ENCODE measurements around the gene CFAP57.

Gene CFAP57

DNA sequence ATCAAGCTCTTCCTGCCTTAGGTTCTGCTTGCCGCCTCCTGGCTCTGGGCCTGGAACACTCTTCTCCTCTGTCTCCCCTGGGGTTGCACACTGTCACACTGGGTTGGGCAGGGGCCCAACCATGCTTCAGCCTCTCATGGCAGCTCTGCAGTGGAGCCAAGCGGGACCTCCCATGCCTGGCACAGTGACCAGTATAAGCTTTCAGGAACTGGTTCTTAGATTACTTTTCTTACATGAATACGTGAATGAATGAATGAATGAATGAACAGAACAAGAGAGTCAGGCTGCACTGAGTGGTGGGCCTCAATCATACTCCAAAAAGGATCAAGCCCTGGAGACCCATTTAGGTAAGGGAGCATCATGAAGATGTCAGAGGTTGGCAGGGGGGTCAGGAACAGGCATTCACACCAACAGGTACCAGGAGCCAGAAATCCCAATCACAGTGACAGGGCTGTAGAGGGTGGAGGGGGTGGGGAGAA, 66.9 kb downstream of the CFAP57 start:
- Histone ChIP-seq H3K9me3 (ENCODE audit: control insufficient read depth, low read length) (peaks cover 6% of the 10 kb centered on the region), H3K4me1 (ENCODE audit: control insufficient read depth, insufficient read depth, low read length, poor library complexity, severe bottlenecking) (peaks cover 4% of the 10 kb centered on the region), H3K27ac (ENCODE audit: low read depth, low read length, severe bottlenecking) (no peak overlapping the region), H3K4me3 (ENCODE audit: extremely low read depth, insufficient read depth, low read length, poor library complexity, severe bottlenecking) (no peak overlapping the region), H3K36me3 (ENCODE audit: control insufficient read depth, insufficient read depth, low read length) (no peaks in the 10 kb centered on the region)
- WGBS, 2 experiments (ENCODE audit: insufficient coverage in 2 of 2): 95 to 97% methylated on average over 2 to 3 of the region's 3 CpGs

DNA sequence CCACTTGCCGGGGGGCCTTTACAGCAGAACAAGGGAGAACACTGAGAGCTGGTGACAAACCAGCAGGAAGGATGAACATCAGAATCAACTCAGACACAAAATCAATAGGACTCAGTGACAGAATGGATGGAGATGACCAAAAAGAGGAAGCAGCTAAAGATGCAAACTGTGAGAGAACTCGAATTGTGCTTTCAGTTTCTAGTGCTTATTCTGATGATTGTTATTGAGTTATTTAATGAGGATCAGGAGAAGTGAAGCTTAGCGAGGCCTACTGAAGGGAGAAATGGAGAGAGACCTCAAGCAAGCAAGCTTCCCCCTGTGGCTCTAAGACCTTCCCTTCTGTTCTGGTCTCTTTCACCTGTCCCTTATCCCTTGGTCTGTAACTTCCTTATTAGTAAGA, 67.4 kb downstream of the CFAP57 start:
- 63 to 72% methylated on average over 1 to 2 of the region's 3 CpGs for WGBS, 2 experiments (ENCODE audit: insufficient coverage in 2 of 2)
- no peak overlapping the region for H3K27ac ChIP-seq (ENCODE audit: low read depth, low read length, severe bottlenecking)
- H3K4me1 ChIP-seq (ENCODE audit: control insufficient read depth, insufficient read depth, low read length, poor library complexity, severe bottlenecking): peaks cover 4% of the 10 kb centered on the region
- peaks cover 6% of the 10 kb centered on the region for H3K9me3 ChIP-seq (ENCODE audit: control insufficient read depth, low read length)
- no peaks in the 10 kb centered on the region for H3K36me3 ChIP-seq (ENCODE audit: control insufficient read depth, insufficient read depth, low read length)
- H3K4me3 ChIP-seq (ENCODE audit: extremely low read depth, insufficient read depth, low read length, poor library complexity, severe bottlenecking): no peak overlapping the region

DNA sequence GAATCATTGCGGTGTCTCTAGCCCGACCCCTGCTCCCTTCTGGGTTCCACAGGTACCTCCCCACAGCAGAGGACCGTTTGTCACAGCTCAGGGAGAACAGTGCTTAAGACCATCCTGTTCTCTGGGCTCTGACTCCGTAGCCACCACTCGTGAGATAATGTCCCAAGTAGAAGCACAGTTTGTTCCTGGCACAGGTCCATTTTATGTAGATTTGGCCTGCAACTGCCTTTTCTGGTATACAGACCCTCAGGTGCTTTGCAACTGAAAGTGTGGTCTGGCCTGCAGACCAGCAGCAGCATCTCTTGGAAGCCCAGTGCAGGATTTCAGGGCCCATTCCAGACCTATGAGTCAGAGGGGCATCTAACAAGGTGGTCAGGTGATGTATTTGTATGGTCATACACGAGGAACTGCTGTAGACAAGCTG, 69.3 kb downstream of the CFAP57 start:
- 58 to 64% methylated on average over 5 to 6 of the region's 6 CpGs for WGBS, 2 experiments (ENCODE audit: insufficient coverage in 2 of 2)

DNA sequence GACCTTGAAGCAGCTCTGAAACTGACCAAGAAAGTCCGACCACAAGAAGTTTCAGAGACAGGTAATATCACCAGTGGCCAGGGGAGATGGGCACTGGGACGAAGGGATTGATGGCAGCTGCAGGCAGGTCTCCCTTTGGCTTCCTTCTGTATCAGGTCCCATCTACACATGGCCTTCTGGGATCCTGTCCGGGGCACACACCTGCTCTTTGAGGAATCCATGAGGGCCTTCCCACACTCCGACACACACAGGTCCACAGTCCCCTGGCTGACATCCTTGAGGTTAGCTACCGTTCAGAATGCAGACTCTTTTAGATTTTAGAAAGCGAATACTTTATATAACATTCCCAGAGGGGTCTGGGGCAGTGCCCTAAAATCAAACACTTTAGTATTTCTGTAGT, 71.2 kb downstream of the CFAP57 start:
- no peak overlapping the region for H3K27ac ChIP-seq (ENCODE audit: low read depth, low read length, severe bottlenecking)
- no peak overlapping the region for H3K4me3 ChIP-seq (ENCODE audit: extremely low read depth, insufficient read depth, low read length, poor library complexity, severe bottlenecking)
- H3K36me3 ChIP-seq (ENCODE audit: control insufficient read depth, insufficient read depth, low read length): no peaks in the 10 kb centered on the region
- peaks cover 4% of the 10 kb centered on the region for H3K4me1 ChIP-seq (ENCODE audit: control insufficient read depth, insufficient read depth, low read length, poor library complexity, severe bottlenecking)
- 86 to 88% methylated on average over 3 to 5 of the region's 6 CpGs for WGBS, 2 experiments (ENCODE audit: insufficient coverage in 2 of 2)
- peaks cover 29% of the 10 kb centered on the region for H3K9me3 ChIP-seq (ENCODE audit: control insufficient read depth, low read length)

More for the DNA sequence above, 69.3 kb downstream of the CFAP57 start:
- H3K9me3 ChIP-seq (ENCODE audit: control insufficient read depth, low read length): peaks cover 23% of the 10 kb centered on the region
- no peaks in the 10 kb centered on the region for H3K36me3 ChIP-seq (ENCODE audit: control insufficient read depth, insufficient read depth, low read length)
- H3K4me1 ChIP-seq (ENCODE audit: control insufficient read depth, insufficient read depth, low read length, poor library complexity, severe bottlenecking): peaks cover 4% of the 10 kb centered on the region
- no peak overlapping the region for H3K4me3 ChIP-seq (ENCODE audit: extremely low read depth, insufficient read depth, low read length, poor library complexity, severe bottlenecking)
- no peak overlapping the region for H3K27ac ChIP-seq (ENCODE audit: low read depth, low read length, severe bottlenecking)

DNA sequence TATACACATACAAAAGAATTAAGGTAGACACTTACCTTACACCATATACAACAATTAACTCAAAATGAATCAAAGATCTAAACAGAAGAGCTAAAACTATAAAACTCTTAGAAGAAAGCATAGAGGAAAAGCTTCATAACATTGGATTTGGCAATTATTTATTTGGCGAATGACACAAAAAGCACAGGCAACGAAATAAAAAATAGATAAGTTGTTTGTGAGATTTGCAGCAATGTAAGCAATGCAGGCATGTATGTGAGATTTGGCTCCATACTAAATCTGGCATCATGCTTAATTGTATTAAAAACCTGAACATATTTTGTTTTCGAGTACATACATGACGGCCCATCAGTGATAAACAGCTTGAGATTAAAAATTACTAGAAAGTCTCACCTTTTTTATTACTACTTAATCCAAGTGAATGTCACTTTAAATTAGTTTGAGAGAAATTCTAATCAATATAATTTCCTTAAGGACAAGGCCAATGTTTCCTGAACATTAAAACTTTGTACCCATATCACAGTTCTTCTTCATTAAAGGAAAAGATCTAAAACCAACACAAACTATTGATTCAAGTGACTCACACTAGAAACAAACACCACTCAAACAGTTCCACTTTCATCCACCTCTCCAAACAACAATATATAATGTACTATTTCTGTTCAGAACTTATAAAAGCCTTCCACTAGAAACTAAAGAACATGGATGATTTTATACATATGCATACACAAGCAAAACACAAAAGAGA, 74.5 kb downstream of the CFAP57 start:
- Histone ChIP-seq H3K9me3 (ENCODE audit: control insufficient read depth, low read length) (peaks cover 42% of the 10 kb centered on the region), H3K4me3 (ENCODE audit: extremely low read depth, insufficient read depth, low read length, poor library complexity, severe bottlenecking) (no peak overlapping the region)
- 89 to 94% methylated on average over 2 of the region's 4 CpGs for WGBS, 2 experiments (ENCODE audit: insufficient coverage in 2 of 2)

DNA sequence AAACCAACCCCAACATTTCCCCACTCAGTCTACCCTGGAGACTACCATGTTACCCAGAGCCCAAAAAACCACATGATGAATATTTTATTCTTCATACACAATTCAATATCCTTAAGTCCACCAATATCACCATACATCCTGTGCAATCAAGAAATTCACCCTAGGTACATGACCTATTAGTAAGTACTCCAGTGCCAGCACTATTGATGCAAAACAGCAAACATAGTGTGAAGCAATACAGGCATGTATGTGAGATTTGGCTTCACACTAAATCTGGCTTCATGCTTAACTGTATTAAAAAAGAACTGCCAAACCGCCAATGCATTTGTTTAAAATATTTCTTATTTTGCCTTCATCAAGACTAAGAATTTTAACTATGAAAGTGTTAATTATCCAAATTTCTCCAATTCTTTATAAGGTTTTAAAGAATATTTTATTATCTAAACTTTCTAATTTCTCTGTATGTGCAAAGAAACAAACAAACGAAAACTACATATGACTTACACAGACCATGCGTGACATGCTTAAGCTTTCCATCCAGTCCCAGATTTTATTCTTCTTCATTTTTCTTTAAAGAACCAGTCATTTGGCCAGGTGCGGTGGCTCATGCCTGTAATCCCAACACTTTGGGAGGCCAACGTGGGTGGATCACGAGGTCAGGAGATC, 75.3 kb downstream of the CFAP57 start:
- 59 to 61% methylated on average over 3 of the region's 6 CpGs for WGBS, 2 experiments (ENCODE audit: insufficient coverage in 2 of 2)
- no peaks in the 10 kb centered on the region for H3K36me3 ChIP-seq (ENCODE audit: control insufficient read depth, insufficient read depth, low read length)
- no peak overlapping the region for H3K27ac ChIP-seq (ENCODE audit: low read depth, low read length, severe bottlenecking)
- no peaks in the 10 kb centered on the region for H3K4me1 ChIP-seq (ENCODE audit: control insufficient read depth, insufficient read depth, low read length, poor library complexity, severe bottlenecking)
- peaks cover 42% of the 10 kb centered on the region for H3K9me3 ChIP-seq (ENCODE audit: control insufficient read depth, low read length)
- no peak overlapping the region for H3K4me3 ChIP-seq (ENCODE audit: extremely low read depth, insufficient read depth, low read length, poor library complexity, severe bottlenecking)

More for the DNA sequence above, 74.5 kb downstream of the CFAP57 start:
- Histone ChIP-seq H3K27ac (ENCODE audit: low read depth, low read length, severe bottlenecking) (no peak overlapping the region), H3K36me3 (ENCODE audit: control insufficient read depth, insufficient read depth, low read length) (no peaks in the 10 kb centered on the region), H3K4me1 (ENCODE audit: control insufficient read depth, insufficient read depth, low read length, poor library complexity, severe bottlenecking) (peaks cover 2% of the 10 kb centered on the region)

DNA sequence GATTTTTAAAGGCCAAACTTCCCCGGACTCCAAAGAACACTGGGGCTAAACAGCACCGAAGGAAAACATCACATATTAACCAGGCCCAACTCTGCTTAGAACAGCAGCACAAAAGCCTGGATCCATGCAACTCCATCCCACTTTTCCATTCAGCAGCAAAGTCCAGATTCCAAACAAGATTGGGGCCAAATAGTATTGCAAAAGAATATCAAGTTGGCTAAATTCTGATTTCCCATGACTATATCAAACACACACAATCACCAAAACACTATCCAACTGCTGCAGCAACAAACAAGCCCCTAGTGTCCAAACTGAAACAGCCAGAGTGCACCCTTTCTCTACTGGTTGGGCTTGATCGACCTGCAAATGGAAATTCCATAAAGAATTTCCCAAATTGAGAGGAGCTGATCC, 78.2 kb downstream of the CFAP57 start:
- WGBS, 2 experiments (ENCODE audit: insufficient coverage in 2 of 2): 80 to 82% methylated on average over 1 to 3 of the region's 3 CpGs

DNA sequence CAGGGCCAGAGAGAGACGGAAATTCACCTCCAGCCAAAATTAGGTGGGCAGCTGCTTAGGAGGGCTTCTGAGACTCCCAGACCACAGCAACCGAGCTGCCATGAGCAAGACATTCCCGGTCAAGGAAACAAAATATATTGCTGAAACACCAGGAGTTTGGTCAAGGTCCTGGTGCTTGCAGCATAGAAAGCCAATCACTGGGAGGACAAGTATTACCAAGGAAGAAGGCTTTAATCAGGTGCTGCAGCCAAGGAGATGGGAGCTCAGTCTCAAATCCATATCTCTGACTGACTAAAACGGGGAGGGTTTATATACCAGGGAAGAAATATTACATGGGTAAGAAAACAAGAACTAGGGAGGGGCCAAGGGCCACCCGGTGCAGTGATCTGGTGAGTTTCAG, 78.9 kb downstream of the CFAP57 start:
- H3K27ac ChIP-seq (ENCODE audit: low read depth, low read length, severe bottlenecking): no peak overlapping the region
- H3K9me3 ChIP-seq (ENCODE audit: control insufficient read depth, low read length): peaks cover 24% of the 10 kb centered on the region
- H3K36me3 ChIP-seq (ENCODE audit: control insufficient read depth, insufficient read depth, low read length): no peaks in the 10 kb centered on the region
- WGBS, 2 experiments (ENCODE audit: insufficient coverage in 2 of 2): 84 to 89% methylated on average over 4 to 5 of the region's 5 CpGs
- no peak overlapping the region for H3K4me3 ChIP-seq (ENCODE audit: extremely low read depth, insufficient read depth, low read length, poor library complexity, severe bottlenecking)
- H3K4me1 ChIP-seq (ENCODE audit: control insufficient read depth, insufficient read depth, low read length, poor library complexity, severe bottlenecking): no peaks in the 10 kb centered on the region

More for the DNA sequence above, 78.2 kb downstream of the CFAP57 start:
- Histone ChIP-seq H3K9me3 (ENCODE audit: control insufficient read depth, low read length) (peaks cover 29% of the 10 kb centered on the region), H3K27ac (ENCODE audit: low read depth, low read length, severe bottlenecking) (no peak overlapping the region), H3K36me3 (ENCODE audit: control insufficient read depth, insufficient read depth, low read length) (no peaks in the 10 kb centered on the region), H3K4me1 (ENCODE audit: control insufficient read depth, insufficient read depth, low read length, poor library complexity, severe bottlenecking) (no peaks in the 10 kb centered on the region), H3K4me3 (ENCODE audit: extremely low read depth, insufficient read depth, low read length, poor library complexity, severe bottlenecking) (no peak overlapping the region)

DNA sequence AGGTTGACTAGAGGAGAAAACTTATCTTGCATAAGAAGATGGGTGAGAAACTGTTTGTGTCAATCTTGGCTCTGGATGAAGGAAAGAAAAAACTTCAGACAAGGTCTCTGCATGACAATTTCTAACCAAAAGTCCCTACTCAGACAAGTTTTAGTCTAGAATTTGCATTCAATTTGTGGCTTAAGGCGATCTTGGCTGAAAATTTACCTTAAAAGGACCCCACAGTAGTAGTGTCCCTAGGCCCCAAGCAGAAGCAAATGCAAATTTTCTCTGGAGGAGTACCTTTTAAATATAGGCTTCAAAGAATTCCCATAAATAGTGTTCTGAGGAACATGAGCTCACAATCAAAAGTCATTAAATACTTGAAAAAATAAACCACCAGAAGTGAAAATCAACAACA, 80.1 kb downstream of the CFAP57 start:
- peaks cover 19% of the 10 kb centered on the region for H3K9me3 ChIP-seq (ENCODE audit: control insufficient read depth, low read length)
- no peak overlapping the region for H3K27ac ChIP-seq (ENCODE audit: low read depth, low read length, severe bottlenecking)
- H3K4me3 ChIP-seq (ENCODE audit: extremely low read depth, insufficient read depth, low read length, poor library complexity, severe bottlenecking): no peak overlapping the region
- no peaks in the 10 kb centered on the region for H3K36me3 ChIP-seq (ENCODE audit: control insufficient read depth, insufficient read depth, low read length)
- no peaks in the 10 kb centered on the region for H3K4me1 ChIP-seq (ENCODE audit: control insufficient read depth, insufficient read depth, low read length, poor library complexity, severe bottlenecking)
- WGBS, 2 experiments (ENCODE audit: insufficient coverage in 2 of 2): 80% methylated on average over 1 of the region's 1 CpG; no CpG with 5 or more reads in 1 of the 2 experiments

DNA sequence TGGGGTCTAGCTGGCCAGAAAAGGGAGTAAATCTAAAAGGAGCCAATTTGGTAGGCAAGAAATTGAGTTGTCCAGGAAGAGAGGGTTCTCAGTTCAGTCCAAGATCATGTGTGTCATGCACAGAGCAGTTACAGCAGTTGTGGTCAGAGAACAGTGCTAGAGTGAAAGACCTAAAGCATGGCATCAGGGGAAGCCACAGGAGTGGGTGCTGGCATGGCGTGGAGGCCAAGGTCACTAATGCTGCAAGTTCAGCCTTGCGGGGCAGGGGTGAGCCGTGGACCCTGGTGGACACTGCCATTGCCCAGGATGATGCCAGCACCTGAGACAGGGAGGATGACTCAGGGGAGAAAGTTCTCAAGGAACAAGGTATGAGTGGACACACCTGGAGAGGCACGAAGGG, 81.0 kb downstream of the CFAP57 start:
- H3K4me1 ChIP-seq (ENCODE audit: control insufficient read depth, insufficient read depth, low read length, poor library complexity, severe bottlenecking): no peaks in the 10 kb centered on the region
- no peak overlapping the region for H3K27ac ChIP-seq (ENCODE audit: low read depth, low read length, severe bottlenecking)
- no peaks in the 10 kb centered on the region for H3K36me3 ChIP-seq (ENCODE audit: control insufficient read depth, insufficient read depth, low read length)
- H3K4me3 ChIP-seq (ENCODE audit: extremely low read depth, insufficient read depth, low read length, poor library complexity, severe bottlenecking): no peak overlapping the region
- 88 to 90% methylated on average over 4 of the region's 4 CpGs for WGBS, 2 experiments (ENCODE audit: insufficient coverage in 2 of 2)
- peaks cover 23% of the 10 kb centered on the region for H3K9me3 ChIP-seq (ENCODE audit: control insufficient read depth, low read length)

DNA sequence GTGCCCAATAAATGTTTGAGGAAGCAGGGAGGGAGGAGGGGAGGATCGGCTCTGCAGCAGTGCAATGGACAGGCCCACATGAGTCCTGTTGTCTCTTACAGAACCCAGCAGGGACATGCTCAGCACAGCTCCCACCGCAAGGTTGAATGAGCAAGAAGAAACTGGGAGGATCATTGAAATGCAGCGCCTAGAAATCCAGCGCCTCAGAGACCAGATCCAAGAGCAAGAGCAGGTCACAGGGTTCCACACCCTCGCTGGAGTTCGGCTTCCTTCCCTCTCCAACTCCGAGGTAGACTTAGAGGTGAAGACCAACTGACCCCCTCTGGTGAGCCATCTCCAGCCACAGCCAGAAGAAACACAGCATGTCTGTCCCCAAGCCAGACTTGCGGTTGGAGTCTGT, 81.7 kb downstream of the CFAP57 start:
- Histone ChIP-seq H3K27ac (ENCODE audit: low read depth, low read length, severe bottlenecking) (no peak overlapping the region), H3K9me3 (ENCODE audit: control insufficient read depth, low read length) (peaks cover 30% of the 10 kb centered on the region), H3K4me3 (ENCODE audit: extremely low read depth, insufficient read depth, low read length, poor library complexity, severe bottlenecking) (no peak overlapping the region), H3K4me1 (ENCODE audit: control insufficient read depth, insufficient read depth, low read length, poor library complexity, severe bottlenecking) (no peaks in the 10 kb centered on the region), H3K36me3 (ENCODE audit: control insufficient read depth, insufficient read depth, low read length) (no peaks in the 10 kb centered on the region)
- WGBS, 2 experiments (ENCODE audit: insufficient coverage in 2 of 2): 84 to 92% methylated on average over 8 of the region's 8 CpGs

Data from mesodermal cell (in vitro differentiated cells).